HL-60 (cell line): ENCODE measurements around the gene TBC1D14.

Experiments used
- DNase-seq, 2 experiments: peaks; one replicate each; pipeline ENCODE4 v3.0.0-alpha.2; 2010 to 2020; ENCODE audit warnings: low read depth in 1 of 2, low spot score in 1 of 2
- H3K27ac ChIP-seq: fragments of 250-450 bp; sonication (Bioruptor Pico); replicated peaks from 2 replicates; pipeline ENCODE4 v1.5.1; 2020; ENCODE audit warnings: mild to moderate bottlenecking, moderate library complexity
- H3K27me3 ChIP-seq: fragments of 250-450 bp; sonication (Bioruptor Pico); 2 replicates; pipeline ENCODE4 v1.5.1; 2021; ENCODE audit warnings: mild to moderate bottlenecking, moderate library complexity; ENCODE audit not compliant: insufficient read depth, poor library complexity, severe bottlenecking
- H3K4me3 ChIP-seq: replicated peaks from 2 replicates; pipeline ENCODE4 v1.5.1; 2011; ENCODE audit warnings: mild to moderate bottlenecking, control low read depth, low read length; ENCODE audit not compliant: insufficient read depth
- CTCF ChIP-seq: IDR thresholded peaks from one replicate; pipeline ENCODE4 v1.5.1; 2011; ENCODE audit warnings: low read length, control low read depth, inconsistent platforms; ENCODE audit not compliant: insufficient read depth
- GABPA ChIP-seq: IDR thresholded peaks from 2 replicates; pipeline ENCODE4 v1.6.1; 2012; ENCODE audit warnings: low read depth
- POLR2AphosphoS5 ChIP-seq: IDR thresholded peaks from 2 replicates; pipeline ENCODE4 v1.6.1; 2012; ENCODE audit warnings: low read depth
- REST ChIP-seq: IDR thresholded peaks from 2 replicates; pipeline ENCODE4 v1.6.1; 2012; ENCODE audit warnings: low read depth; ENCODE audit not compliant: insufficient replicate concordance
- SPI1 ChIP-seq: IDR thresholded peaks from 2 replicates; pipeline ENCODE4 v1.6.1; 2012; ENCODE audit warnings: low read depth, mild to moderate bottlenecking, borderline replicate concordance

Gene TBC1D14

GRCh38 chr4:7006411-7006810 lies 96.8 kb downstream of the TBC1D14 start:
- Histone ChIP-seq H3K27ac (no peak overlapping the region), H3K27me3 (no peaks in the 10 kb centered on the region), H3K4me3 (no peak overlapping the region)
- DNase-seq = no peak
- no peak for TF ChIP-seq SPI1
- TF ChIP-seq GABPA = no peak
- TF ChIP-seq POLR2AphosphoS5 = no peak
- no peak for TF ChIP-seq REST
- TF ChIP-seq CTCF = no peak

- H3K27ac ChIP-seq = no peak overlapping the region
- no peak for TF ChIP-seq CTCF
- TF ChIP-seq POLR2AphosphoS5 = no peak
- no peak for TF ChIP-seq SPI1
- no peak for TF ChIP-seq GABPA
- no peak for TF ChIP-seq REST
Measured at GRCh38 chr4:7007142-7007907, 97.7 kb downstream of the TBC1D14 start.

GRCh38 chr4:7007944-7008343 lies 98.3 kb downstream of the TBC1D14 start:
- Histone ChIP-seq H3K27ac (no peak overlapping the region), H3K4me3 (no peak overlapping the region), H3K27me3 (no peaks in the 10 kb centered on the region)
- no peak for DNase-seq
- no peak for TF ChIP-seq REST
- TF ChIP-seq SPI1 = no peak
- no peak for TF ChIP-seq CTCF
- TF ChIP-seq GABPA = no peak
- no peak for TF ChIP-seq POLR2AphosphoS5

More at GRCh38 chr4:7007142-7007907, 97.7 kb downstream of the TBC1D14 start:
- Histone ChIP-seq H3K4me3 (no peak overlapping the region), H3K27me3 (no peaks in the 10 kb centered on the region)
- DNase-seq = no peak
